ENCODE data around the gene CCL11.

CCL11 gene

GRCh38 chr17:34254146-34254545 is 31.4 kb upstream of the CCL11 start:
- Histone ChIP-seq H3K4me3 (ENCODE audit: low read depth, low read length) (no peak overlapping the region), H3K27me3 (replicated peaks) (no peaks in the 10 kb centered on the region), H3K27ac (peak overlapping the region; percentile 79), H3K36me3 (replicated peaks) (no peaks in the 10 kb centered on the region)
- in situ Hi-C loops (cut with HindIII; ENCODE audit: low pct_ligation_motif_present, low sequenced_read_pairs): no loop called here
- TF ChIP-seq CTCF (IDR thresholded peaks at IDR 0.05; ENCODE audit: low read depth, low read length, missing control alignments): no peak
- DNase-seq: no peak

GRCh38 chr17:34254651-34255380 is 30.7 kb upstream of the CCL11 start, which contains the start of gene CCL2:
TSS of gene CCL2 (plus strand) at chr17:34255285. CDS start at chr17:34255350, 65 bp downstream.
- Histone ChIP-seq H3K4me3 (ENCODE audit: low read depth, low read length) (peak within 1 kb of the TSS; percentile 49), H3K27ac (peak within 1 kb of the TSS; percentile 79), H3K27me3 (replicated peaks) (no peaks in the 10 kb centered on the region), H3K36me3 (replicated peaks) (no peaks in the 10 kb centered on the region)
- in situ Hi-C loops (cut with HindIII; ENCODE audit: low pct_ligation_motif_present, low sequenced_read_pairs): no loop called here
- peak; percentile 53 for DNase-seq
- no peak for TF ChIP-seq CTCF (IDR thresholded peaks at IDR 0.05; ENCODE audit: low read depth, low read length, missing control alignments)

- peak overlapping the region; percentile 79 for H3K27ac ChIP-seq
Observed at GRCh38 chr17:34255381-34255732, 30.2 kb upstream of the CCL11 start.

GRCh38 chr17:34255841-34256240 is 29.7 kb upstream of the CCL11 start:
- in situ Hi-C loops (cut with HindIII; ENCODE audit: low pct_ligation_motif_present, low sequenced_read_pairs): no loop called here
- H3K27me3 ChIP-seq (replicated peaks): no peaks in the 10 kb centered on the region
- no peak for TF ChIP-seq CTCF (IDR thresholded peaks at IDR 0.05; ENCODE audit: low read depth, low read length, missing control alignments)
- DNase-seq: no peak
- peak overlapping the region; percentile 79 for H3K27ac ChIP-seq
- peak overlapping the region; percentile 49 for H3K4me3 ChIP-seq (ENCODE audit: low read depth, low read length)
- H3K36me3 ChIP-seq (replicated peaks): no peaks in the 10 kb centered on the region

More at GRCh38 chr17:34255381-34255732, 30.2 kb upstream of the CCL11 start:
- no peak for DNase-seq
- TF ChIP-seq CTCF (IDR thresholded peaks at IDR 0.05; ENCODE audit: low read depth, low read length, missing control alignments): no peak
- Histone ChIP-seq H3K36me3 (replicated peaks) (no peaks in the 10 kb centered on the region), H3K4me3 (ENCODE audit: low read depth, low read length) (peak overlapping the region; percentile 49), H3K27me3 (replicated peaks) (no peaks in the 10 kb centered on the region)
- in situ Hi-C loops (cut with HindIII; ENCODE audit: low pct_ligation_motif_present, low sequenced_read_pairs): no loop called here

- no peaks in the 10 kb centered on the region for H3K27me3 ChIP-seq (replicated peaks)
- in situ Hi-C loops (cut with HindIII; ENCODE audit: low pct_ligation_motif_present, low sequenced_read_pairs): no loop called here
- no peak overlapping the region for H3K4me3 ChIP-seq (ENCODE audit: low read depth, low read length)
- DNase-seq: no peak
- TF ChIP-seq CTCF (IDR thresholded peaks at IDR 0.05; ENCODE audit: low read depth, low read length, missing control alignments): no peak
- H3K27ac ChIP-seq: no peak overlapping the region
- H3K36me3 ChIP-seq (replicated peaks): no peaks in the 10 kb centered on the region
Observed at GRCh38 chr17:34257299-34257985, 28.1 kb upstream of the CCL11 start.
